OCI-LY1 (cell line): Measurements from ENCODE around the gene COIL.

ENCODE experiments used
- CTCF ChIP-seq: fragments of 200-600 bp; sonication (generic), shearing (Covaris generic); IDR thresholded peaks from 2 replicates; pipeline ENCODE4 v1.5.1; 2017; ENCODE audit warnings: mild to moderate bottlenecking, antibody characterized with exemption, low read length, moderate library complexity, mixed read lengths
- EZH2 ChIP-seq: fragments of 200-600 bp; sonication (generic), shearing (Covaris generic); IDR thresholded peaks from 2 replicates; pipeline ENCODE4 v1.8.0; 2017; ENCODE audit warnings: borderline replicate concordance, mixed run types, mild to moderate bottlenecking, antibody characterized with exemption, low read length, moderate library complexity, mixed read lengths

DNA sequence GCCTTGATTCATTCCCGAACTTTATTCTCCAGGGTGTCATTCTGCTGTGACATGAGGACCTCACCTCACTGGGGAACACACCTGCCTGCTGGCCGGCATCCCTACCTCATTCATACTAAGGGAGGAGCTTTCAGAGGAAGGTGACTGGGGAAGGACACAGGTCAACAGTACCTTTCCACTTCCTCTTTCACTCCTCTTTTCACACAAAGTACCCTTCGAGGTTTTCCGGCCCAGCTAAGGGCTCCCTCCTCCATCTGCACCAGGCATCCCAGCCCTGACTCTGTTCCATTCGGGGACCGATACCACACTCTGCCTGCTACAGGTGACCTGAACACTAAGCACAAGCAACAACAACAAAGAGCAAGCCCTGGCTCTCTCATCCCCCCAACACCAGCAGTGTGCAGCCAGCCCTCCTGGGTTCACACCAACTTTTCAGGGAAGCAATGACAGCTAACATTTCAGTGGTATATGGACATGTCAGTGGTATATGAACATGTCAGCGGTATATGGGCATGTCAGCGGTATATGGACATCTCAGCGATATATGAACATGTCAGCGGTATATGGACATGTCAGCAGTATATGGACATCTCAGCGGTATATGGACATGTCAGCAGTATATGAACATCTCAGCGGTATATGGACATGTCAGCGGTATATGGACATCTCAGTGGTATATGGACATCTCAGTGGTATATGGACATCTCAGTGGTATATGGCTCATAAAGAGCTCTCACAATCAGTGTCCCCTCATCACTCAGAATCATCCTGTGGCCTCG lies 63.0 kb downstream of the COIL start:
- TF ChIP-seq CTCF (no peak), EZH2 (no peak)
